Mesenchymal stem cell (in vitro differentiated cells and primary cell): ENCODE data around the gene TARBP1.

Experiments used
- DNase-seq: peaks from one replicate; pipeline ENCODE4 v3.0.0-alpha.2; 2013
- H2AFZ ChIP-seq: one replicate; pipeline ENCODE4 v1.6.1; 2013; ENCODE audit warnings: low read depth, mild to moderate bottlenecking, control low read depth, inconsistent platforms, low read length, moderate library complexity
- H2AK5ac ChIP-seq: 2 replicates; pipeline ENCODE4 v1.6.1; 2013; ENCODE audit warnings: low read length, moderate library complexity, mild to moderate bottlenecking, inconsistent platforms; ENCODE audit not compliant: severe bottlenecking
- H2BK120ac ChIP-seq: one replicate; pipeline ENCODE4 v1.6.1; 2013; ENCODE audit warnings: low read depth, mild to moderate bottlenecking, inconsistent platforms, low read length, moderate library complexity
- H2BK12ac ChIP-seq, 2 experiments: one replicate each; pipeline ENCODE4 v1.6.1; 2013; ENCODE audit warnings: inconsistent platforms in 2 of 2, low read length in 2 of 2, mild to moderate bottlenecking in 2 of 2, moderate library complexity in 2 of 2, control low read depth in 1 of 2
- H2BK15ac ChIP-seq: one replicate; pipeline ENCODE4 v1.6.1; 2013; ENCODE audit warnings: mild to moderate bottlenecking, low read depth, inconsistent platforms; ENCODE audit not compliant: poor library complexity, severe bottlenecking
- H2BK5ac ChIP-seq: 2 replicates; pipeline ENCODE4 v1.6.1; 2013; ENCODE audit warnings: low read depth, mild to moderate bottlenecking, low read length, control low read depth, inconsistent platforms; ENCODE audit not compliant: poor library complexity, severe bottlenecking
- H3K14ac ChIP-seq, 2 experiments: one replicate each; pipeline ENCODE4 v1.6.1; 2013; ENCODE audit warnings: inconsistent platforms in 2 of 2, low read length in 2 of 2, control low read depth in 1 of 2, mild to moderate bottlenecking in 1 of 2, moderate library complexity in 1 of 2
- H3K18ac ChIP-seq, 2 experiments: one replicate each; pipeline ENCODE4 v1.6.1; 2013; ENCODE audit warnings: inconsistent platforms in 2 of 2, low read length in 2 of 2, control low read depth in 1 of 2, low read depth in 1 of 2, mild to moderate bottlenecking in 1 of 2
- H3K23ac ChIP-seq, 2 experiments: one replicate each; pipeline ENCODE4 v1.6.1; 2013; ENCODE audit warnings: inconsistent platforms in 2 of 2, low read length in 2 of 2, mild to moderate bottlenecking in 2 of 2, moderate library complexity in 2 of 2, control low read depth in 1 of 2
- H3K27ac ChIP-seq: 2 replicates; pipeline ENCODE4 v1.5.1; 2013; ENCODE audit warnings: mild to moderate bottlenecking, moderate library complexity, low read length, control low read depth, inconsistent platforms; ENCODE audit not compliant: poor library complexity, severe bottlenecking
- H3K27me3 ChIP-seq, 2 experiments: 2 replicates each; pipeline versions ENCODE4 v1.6.1 to v1.7.0; 2013; ENCODE audit warnings: low read length in 2 of 2, mild to moderate bottlenecking in 2 of 2, moderate library complexity in 2 of 2, control low read depth in 1 of 2, inconsistent platforms in 1 of 2; ENCODE audit not compliant: control insufficient read depth in 1 of 2, insufficient read depth in 1 of 2
- H3K36me3 ChIP-seq, 2 experiments: 2 replicates each; pipeline versions ENCODE4 v1.6.1 to v1.7.0; 2013; ENCODE audit warnings: low read length in 2 of 2, control low read depth in 1 of 2, inconsistent platforms in 1 of 2, low read depth in 1 of 2, mild to moderate bottlenecking in 1 of 2; ENCODE audit not compliant: insufficient read depth in 2 of 2, control insufficient read depth in 1 of 2
- H3K4ac ChIP-seq, 2 experiments: one replicate each; pipeline ENCODE4 v1.6.1; 2013; ENCODE audit warnings: inconsistent platforms in 2 of 2, low read length in 2 of 2, mild to moderate bottlenecking in 2 of 2, moderate library complexity in 2 of 2, control low read depth in 1 of 2, low read depth in 1 of 2
- H3K4me1 ChIP-seq: 2 replicates; pipeline ENCODE4 v1.6.1; 2013; ENCODE audit warnings: low read depth, low read length, control low read depth; ENCODE audit not compliant: control insufficient read depth, insufficient read depth
- H3K4me2 ChIP-seq: 2 replicates; pipeline ENCODE4 v1.6.1; 2013; ENCODE audit warnings: low read length, mild to moderate bottlenecking, inconsistent platforms; ENCODE audit not compliant: poor library complexity, severe bottlenecking
- H3K4me3 ChIP-seq, 2 experiments: 2 replicates each; pipeline versions ENCODE4 v1.5.1 to v1.7.0; 2013; ENCODE audit warnings: low read length in 2 of 2, mild to moderate bottlenecking in 2 of 2, control low read depth in 1 of 2, low read depth in 1 of 2; ENCODE audit not compliant: insufficient read depth in 1 of 2
- H3K79me1 ChIP-seq: replicated peaks from 2 replicates; pipeline ENCODE4 v1.6.1; 2013; ENCODE audit warnings: mild to moderate bottlenecking, control low read depth, low read length, inconsistent platforms; ENCODE audit not compliant: poor library complexity, severe bottlenecking
- H3K9ac ChIP-seq: 2 replicates; pipeline ENCODE4 v1.7.0; 2013; ENCODE audit warnings: mild to moderate bottlenecking, low read length, moderate library complexity
- H3K9me3 ChIP-seq: 2 replicates; pipeline ENCODE4 v1.7.0; 2013; ENCODE audit warnings: mild to moderate bottlenecking, low read length; ENCODE audit not compliant: control insufficient read depth
- H4K8ac ChIP-seq: one replicate; pipeline ENCODE4 v1.6.1; 2013; ENCODE audit warnings: inconsistent platforms, mild to moderate bottlenecking, low read length, moderate library complexity
- H4K91ac ChIP-seq: one replicate; pipeline ENCODE4 v1.6.1; 2013; ENCODE audit warnings: mild to moderate bottlenecking, low read length, inconsistent platforms
- WGBS: methylation state at CpG from one replicate; pipeline ENCODE4 v1.1.7; 2013; ENCODE audit warnings: mixed read lengths; 5-methylcytosine and 5-hydroxymethylcytosine counted together

Gene TARBP1

GRCh38 chr1:234396092-234396491 is 82.9 kb downstream of the TARBP1 start:
- 97% methylated on average over 8 of the region's 8 CpGs for WGBS
- H3K9ac ChIP-seq: no peak overlapping the region
- H2BK15ac ChIP-seq: no peak overlapping the region
- no peaks in the 10 kb centered on the region for H3K4me1 ChIP-seq
- no peak overlapping the region for H3K18ac ChIP-seq
- H3K4me3 ChIP-seq: no peak overlapping the region
- no peak overlapping the region for H3K4ac ChIP-seq
- H2BK12ac ChIP-seq: no peak overlapping the region
- no peak overlapping the region for H3K14ac ChIP-seq
- H4K8ac ChIP-seq: no peak overlapping the region
- H3K79me1 ChIP-seq: no peaks in the 10 kb centered on the region
- H3K36me3 ChIP-seq: peaks cover 6 to 37% of the 10 kb centered on the region in 2 experiments
- H2AK5ac ChIP-seq: no peak overlapping the region
- H4K91ac ChIP-seq: no peak overlapping the region
- H3K27me3 ChIP-seq: no peaks in the 10 kb centered on the region
- no peak overlapping the region for H2BK5ac ChIP-seq
- no peak overlapping the region for H3K23ac ChIP-seq
- H2BK120ac ChIP-seq: no peak overlapping the region
- H2AFZ ChIP-seq: no peak overlapping the region
- no peak overlapping the region for H3K4me2 ChIP-seq
- DNase-seq: no peak
- no peaks in the 10 kb centered on the region for H3K9me3 ChIP-seq
- H3K27ac ChIP-seq: no peak overlapping the region

DNA sequence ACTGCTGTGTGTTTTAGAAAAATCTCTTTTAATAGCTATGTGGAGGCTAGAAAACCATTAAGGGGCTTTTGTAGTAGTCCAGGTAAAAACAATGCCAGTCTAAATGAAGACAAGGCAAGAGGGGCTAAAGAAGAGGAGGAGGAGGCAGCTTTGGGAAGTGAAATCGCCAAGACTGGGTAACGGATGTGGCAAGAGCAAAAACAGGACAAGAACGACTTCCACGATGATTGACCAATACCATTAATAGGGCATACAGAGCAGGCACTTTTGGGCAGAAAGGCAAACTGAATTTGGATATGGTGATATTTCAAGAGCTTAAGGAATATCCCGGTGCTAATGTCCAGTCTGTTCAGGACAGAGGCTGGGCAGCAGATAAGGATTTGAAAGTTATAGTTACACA is 83.7 kb downstream of the TARBP1 start:
- H4K91ac ChIP-seq: no peak overlapping the region
- peaks cover 10 to 40% of the 10 kb centered on the region in 2 experiments for H3K36me3 ChIP-seq
- no peak overlapping the region for H3K4me3 ChIP-seq
- H2BK15ac ChIP-seq: no peak overlapping the region
- H3K23ac ChIP-seq: no peak overlapping the region
- no peak overlapping the region for H4K8ac ChIP-seq
- H3K14ac ChIP-seq: no peak overlapping the region
- H3K4me1 ChIP-seq: no peaks in the 10 kb centered on the region
- WGBS: 97% methylated on average over 5 of the region's 5 CpGs
- no peak overlapping the region for H2AFZ ChIP-seq
- no peaks in the 10 kb centered on the region for H3K27me3 ChIP-seq
- no peak overlapping the region for H3K4me2 ChIP-seq
- H2BK5ac ChIP-seq: no peak overlapping the region
- H3K18ac ChIP-seq: no peak overlapping the region
- H2BK12ac ChIP-seq: no peak overlapping the region
- H3K9me3 ChIP-seq: no peaks in the 10 kb centered on the region
- no peak overlapping the region for H3K4ac ChIP-seq
- no peak overlapping the region for H3K9ac ChIP-seq
- H2AK5ac ChIP-seq: no peak overlapping the region
- no peaks in the 10 kb centered on the region for H3K79me1 ChIP-seq
- H3K27ac ChIP-seq: no peak overlapping the region
- H2BK120ac ChIP-seq: no peak overlapping the region
- no peak for DNase-seq

- Histone ChIP-seq H3K36me3 (peaks cover 10 to 40% of the 10 kb centered on the region in 2 experiments), H3K27me3 (no peaks in the 10 kb centered on the region), H4K8ac (no peak overlapping the region), H3K9me3 (no peaks in the 10 kb centered on the region), H3K18ac (no peak overlapping the region), H3K79me1 (no peaks in the 10 kb centered on the region), H3K23ac (no peak overlapping the region), H3K4me2 (no peak overlapping the region), H3K9ac (no peak overlapping the region), H2AFZ (no peak overlapping the region), H2BK15ac (no peak overlapping the region), H3K4me1 (no peaks in the 10 kb centered on the region), H3K27ac (no peak overlapping the region), H3K14ac (no peak overlapping the region), H2BK12ac (no peak overlapping the region), H2AK5ac (no peak overlapping the region), H3K4ac (no peak overlapping the region), H3K4me3 (no peak overlapping the region), H2BK5ac (no peak overlapping the region), H4K91ac (no peak overlapping the region), H2BK120ac (no peak overlapping the region)
- WGBS: 95% methylated on average over 6 of the region's 6 CpGs
- no peak for DNase-seq
These were observed 85.8 kb downstream of the TARBP1 start for GRCh38 chr1:234393190-234393589.

- Histone ChIP-seq H2BK15ac (no peak overlapping the region), H3K18ac (no peak overlapping the region), H2BK120ac (no peak overlapping the region), H4K91ac (no peak overlapping the region), H2AK5ac (no peak overlapping the region), H3K36me3 (peaks cover 10 to 40% of the 10 kb centered on the region in 2 experiments), H4K8ac (no peak overlapping the region), H2BK12ac (no peak overlapping the region), H3K9me3 (no peaks in the 10 kb centered on the region), H3K4me3 (no peak overlapping the region), H3K4me2 (no peak overlapping the region), H3K4ac (no peak overlapping the region), H2AFZ (no peak overlapping the region), H3K4me1 (no peaks in the 10 kb centered on the region), H3K27me3 (no peaks in the 10 kb centered on the region), H3K27ac (no peak overlapping the region), H2BK5ac (peak overlapping the region; percentile 8), H3K14ac (no peak overlapping the region), H3K9ac (no peak overlapping the region), H3K79me1 (peaks cover under 1% of the 10 kb centered on the region), H3K23ac (no peak overlapping the region)
- no peak for DNase-seq
- WGBS: 87% methylated on average over 6 of the region's 6 CpGs
These were observed 90.9 kb downstream of the TARBP1 start for GRCh38 chr1:234388094-234388493.
